Activated CD4-positive, alpha-beta T cell treated with anti-CD3 and anti-CD28 coated beads, Interleukin-2, amount 50 U/mL, for 1 hour (primary cell): Measurements from ENCODE around the gene MYO9B.

Source experiments
- DNase-seq: peaks from one replicate; pipeline ENCODE4 v3.0.0-alpha.2; 2020

Gene MYO9B

DNA sequence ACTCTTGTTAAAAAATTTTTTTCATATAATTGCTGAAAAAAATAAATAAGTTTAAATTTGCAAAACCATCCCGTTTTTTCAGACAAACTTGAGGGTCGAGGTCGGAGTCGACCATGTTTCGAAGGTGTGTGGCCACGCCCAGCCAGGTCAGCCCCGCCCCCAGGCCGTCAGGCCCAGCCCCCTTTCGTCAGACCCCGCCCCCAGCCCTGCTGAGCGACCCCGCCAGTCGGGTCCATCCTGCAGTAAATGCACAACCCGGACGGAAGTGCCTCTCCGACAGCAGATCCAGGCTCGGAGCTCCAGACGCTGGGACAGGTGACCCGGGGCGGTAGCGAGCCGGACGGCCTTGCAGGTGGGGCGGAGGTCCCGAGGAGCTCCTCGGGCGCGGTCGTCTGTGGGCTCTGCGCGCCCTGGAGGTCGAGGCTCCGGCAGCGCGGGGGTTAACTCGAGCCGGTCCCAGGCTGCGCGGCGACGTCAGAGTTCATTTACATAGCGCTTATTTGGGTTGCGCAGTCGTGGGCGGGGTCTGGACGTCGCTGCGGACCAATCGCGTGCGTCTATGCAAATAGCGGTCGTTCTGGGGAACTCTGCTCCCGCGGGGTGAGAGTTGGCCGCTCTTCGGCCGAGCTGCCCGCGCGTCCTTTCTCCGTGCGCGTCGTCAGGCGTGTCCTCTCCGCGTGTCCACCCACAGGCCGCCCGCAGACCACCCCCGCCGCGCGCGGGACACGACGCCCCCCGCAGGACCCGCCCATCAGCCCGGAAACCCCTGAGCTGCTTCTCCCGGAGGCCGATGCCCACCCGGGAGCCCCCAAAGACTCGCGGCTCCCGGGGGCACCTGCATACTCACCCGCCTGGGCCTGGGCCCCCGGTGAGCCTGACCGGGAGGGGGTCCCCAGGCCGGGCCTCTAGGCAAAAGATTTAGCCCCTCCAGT, 150.7 kb downstream of the MYO9B start, which contains the start of gene OCEL1:
Gene OCEL1 (plus strand): TSS at position 225 of the 932 bp plus-strand sequence. CDS start 22 bp downstream, at position 247.
- peak; percentile 97 for DNase-seq

DNA sequence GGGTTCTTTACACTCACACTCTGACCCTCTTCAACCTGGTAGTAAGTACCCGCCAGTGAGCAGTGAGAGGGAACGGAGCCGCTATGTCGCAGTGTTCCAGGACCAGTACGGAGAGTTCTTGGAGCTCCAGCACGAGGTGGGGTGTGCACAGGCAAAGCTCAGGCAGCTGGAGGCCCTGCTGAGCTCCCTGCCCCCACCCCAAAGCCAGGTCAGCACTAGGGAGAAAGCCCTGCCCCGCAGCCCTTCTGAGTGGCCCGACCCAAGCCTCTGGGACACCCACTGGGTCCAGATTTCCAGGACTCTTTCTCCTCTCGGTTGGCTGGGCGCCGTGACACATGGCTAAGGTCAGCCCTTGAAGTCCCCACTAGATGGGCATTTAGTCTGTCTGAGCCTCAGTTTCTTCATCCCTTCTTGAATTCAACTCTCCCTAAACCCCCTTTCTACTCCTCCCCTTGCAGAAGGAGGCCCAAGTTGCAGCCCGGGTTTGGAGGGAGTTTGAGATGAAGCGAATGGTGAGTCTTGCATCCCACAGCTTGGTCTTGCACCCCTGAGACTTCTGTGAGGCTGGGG, 152.3 kb downstream of the MYO9B start:
- no peak for DNase-seq

DNA sequence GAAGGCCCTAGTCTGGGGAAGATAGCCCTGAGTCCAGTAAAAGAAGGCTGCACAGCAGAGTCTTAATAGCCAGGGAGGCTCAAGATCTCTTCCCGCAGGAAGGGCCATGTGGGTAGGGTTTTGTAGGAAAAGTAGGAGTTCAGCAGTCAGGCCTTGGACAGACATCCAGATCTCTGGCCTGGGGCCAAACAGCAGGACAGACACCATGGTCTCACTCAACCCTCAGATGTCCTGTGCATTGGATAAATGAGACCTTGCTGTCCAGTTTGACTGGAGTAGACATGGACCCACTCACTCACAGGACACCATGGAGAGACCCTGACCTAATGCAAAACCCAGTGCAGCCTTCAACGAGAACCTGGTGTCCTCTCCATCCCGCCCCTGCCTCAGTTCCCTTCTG, 154.3 kb downstream of the MYO9B start:
- DNase-seq: no peak

DNA sequence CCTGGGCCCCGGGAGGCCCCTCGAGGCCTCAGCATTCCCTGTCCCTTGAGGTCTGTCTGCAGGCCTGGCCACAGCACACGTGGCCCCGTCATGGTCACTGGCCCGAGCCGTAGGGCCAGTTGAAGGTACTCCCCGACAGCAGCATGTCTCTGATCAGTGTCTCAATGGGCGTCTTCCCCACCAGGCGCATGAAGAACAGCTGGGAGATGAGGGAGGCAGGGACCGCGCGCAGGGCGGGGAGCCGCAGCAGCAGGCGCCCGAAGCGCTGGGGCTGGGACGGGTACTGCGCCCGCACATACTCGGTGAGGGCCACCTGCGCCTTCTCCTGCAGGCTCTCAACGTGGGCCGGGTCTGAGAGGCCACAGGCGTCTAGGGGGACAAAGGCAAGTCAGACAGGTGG, 156.7 kb downstream of the MYO9B start:
- no peak for DNase-seq

DNA sequence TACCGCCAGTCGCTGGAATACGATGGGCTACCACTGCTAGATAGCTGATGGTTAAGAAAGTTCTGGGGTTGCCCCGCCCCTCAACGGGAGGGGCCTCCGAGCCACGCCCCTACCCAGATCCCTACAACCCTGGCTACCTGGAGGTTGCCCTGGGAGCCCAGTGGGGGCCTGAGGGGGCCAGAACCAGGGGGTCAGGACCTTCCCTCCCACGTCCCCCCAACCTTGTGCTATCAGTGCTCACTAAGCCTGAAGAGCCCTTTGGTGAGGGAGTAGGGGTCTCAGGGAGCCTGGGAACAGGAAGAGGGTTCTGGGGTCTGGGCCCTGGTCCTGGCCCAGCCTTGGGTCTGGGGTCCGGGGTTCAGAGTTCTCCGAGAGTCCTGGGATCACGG, 159.3 kb downstream of the MYO9B start:
- DNase-seq: peak; percentile 54

DNA sequence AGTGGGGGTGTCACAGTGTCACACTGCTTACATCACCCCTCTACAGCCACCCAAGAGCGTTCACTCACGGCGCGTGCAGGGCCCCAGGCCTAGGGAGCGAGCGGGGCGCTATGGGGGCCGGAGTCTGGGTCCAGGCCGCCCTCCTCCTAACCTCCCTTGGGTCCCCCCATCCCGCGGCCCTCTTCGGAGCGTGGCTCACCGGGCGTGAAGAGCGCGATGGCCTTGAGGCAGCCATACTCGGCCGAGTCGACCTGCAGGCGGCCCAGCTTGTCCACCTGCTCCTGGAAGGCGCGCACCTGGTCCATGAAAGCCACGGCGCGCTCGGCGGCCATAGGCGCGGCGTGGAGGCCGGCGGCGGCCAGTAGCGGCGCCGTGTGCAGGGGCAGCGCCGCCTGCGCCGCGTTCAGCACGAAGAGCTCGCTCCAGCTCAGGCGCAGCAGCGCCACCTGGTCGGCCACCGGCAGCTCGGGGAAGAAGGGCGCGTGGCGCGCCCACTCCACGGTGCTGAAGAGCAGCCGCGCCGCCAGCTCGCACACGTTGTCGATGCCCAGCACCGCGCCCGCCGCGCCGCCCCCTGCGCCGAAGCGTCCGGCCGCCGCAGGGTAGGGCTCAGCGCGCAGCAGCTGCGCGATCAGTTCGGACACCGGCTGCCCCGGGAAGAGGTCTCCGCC, 159.9 kb downstream of the MYO9B start:
- DNase-seq: peak; percentile 75

DNA sequence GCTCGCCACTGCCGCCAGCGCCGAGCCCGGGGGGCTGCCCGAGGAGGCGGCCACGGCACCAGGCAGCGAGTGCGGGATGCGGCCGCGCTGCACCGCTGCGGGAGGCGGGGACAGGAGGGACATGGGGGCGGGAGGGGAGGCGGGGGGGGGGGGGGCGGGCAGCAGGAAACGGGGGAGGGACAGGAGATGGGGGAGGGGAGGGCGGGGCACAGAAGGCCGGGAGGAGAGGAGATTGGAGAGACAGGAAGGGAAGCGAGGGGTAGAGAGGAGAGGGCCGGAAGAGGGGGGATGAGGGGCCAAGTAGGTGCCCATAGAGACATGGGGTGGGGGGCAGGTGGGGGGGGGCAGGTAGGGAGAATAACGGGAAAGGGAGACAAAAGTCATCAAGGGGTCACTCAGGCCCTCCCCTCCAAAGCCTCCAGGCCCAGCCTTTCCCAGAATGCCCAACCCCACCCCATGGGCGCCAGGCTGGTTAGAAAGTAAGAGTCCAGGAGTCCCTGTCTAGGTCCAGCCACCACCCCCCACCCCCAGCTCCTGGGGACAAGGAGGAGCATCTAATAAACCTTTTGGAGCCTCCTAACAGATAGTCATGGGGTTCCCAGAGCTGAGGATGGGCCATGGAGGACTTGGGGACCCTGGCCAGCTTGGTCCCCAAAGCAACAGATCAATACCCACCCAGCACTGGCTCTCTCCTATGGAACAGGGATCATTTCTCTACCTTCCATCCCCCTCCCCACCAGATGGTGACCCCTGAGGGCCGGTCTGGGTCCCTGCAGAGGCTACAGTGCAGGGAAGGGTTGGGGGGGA, 160.6 kb downstream of the MYO9B start:
- DNase-seq: no peak

DNA sequence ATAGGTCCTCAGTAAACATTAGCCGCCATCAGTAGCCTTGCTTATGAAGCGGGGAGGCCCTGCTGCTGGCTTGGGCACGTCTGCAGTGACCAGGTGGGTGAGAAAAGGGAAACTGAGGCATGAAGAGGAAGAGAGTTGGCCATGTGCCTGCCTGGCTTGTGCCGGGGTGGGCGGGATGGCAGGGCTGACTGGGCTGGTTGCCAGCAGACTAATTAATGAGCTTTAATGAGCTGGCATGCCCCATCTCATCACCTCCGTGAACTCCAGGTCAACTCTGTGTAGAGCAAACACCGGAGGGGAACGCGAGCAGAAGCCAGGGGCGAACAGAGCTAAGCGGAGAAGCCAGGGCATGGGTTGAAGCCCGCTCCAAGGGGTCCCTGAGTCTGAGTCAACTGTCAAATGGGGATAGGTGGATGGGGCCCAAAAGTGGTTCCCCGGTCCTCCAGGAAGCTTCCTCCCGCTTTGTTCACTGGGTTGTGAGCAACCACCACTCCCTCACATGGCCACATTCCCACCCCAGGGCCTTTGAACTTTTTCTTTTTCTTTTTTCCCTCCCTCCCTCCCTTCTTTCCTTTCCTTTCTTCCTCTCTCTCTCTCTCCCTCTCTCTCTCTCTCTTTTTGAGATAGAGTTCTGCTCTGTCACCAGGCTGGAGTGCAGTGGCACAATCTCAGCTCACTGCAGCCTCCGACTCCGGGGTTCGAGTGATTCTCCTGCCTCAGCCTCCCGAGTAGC, 161.4 kb downstream of the MYO9B start:
- DNase-seq: no peak

DNA sequence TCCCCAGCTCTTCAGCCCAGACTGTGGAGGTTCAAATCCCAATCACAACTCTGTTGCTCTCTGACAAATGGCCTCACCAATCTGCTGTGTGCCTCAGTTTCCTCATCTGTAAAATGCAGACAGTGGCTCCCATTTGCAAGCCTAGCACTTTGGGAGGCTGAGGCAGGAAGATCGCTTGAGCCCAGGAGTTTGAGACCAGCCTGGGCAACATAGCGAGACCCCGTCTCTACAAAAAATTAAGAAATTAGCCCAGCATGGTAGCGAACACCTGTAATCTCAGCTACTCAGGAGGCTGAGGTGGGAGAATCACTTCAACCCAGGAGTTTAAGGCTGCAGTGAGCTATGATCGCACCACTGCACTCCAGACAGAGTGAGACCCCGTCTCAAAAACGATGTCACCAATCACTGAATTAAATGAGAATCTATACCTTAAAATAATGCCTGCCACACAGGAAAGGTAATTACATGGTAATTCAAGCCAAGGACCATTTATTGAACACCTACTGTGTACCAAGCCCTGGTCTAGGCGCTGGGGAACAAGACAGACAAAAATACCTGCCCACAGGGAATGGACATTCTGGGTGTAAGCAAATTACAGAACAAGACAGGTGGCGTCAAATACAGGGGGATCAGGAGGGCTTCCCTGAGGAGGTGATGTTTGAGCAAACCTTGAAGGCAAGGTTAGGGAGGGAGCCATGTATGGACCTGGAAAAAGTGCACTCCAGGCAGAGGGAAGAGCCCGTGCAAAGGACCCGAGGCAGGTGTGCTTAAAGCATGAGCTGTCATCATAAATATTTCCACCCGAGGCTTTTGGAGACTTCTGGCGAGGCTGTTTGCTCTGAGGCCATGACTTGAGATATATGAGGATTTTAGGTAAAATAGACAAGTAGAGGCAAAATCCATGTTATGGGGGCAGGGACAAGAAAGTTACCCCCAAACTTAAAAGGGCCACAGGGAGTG, 162.4 kb downstream of the MYO9B start:
- DNase-seq: no peak

DNA sequence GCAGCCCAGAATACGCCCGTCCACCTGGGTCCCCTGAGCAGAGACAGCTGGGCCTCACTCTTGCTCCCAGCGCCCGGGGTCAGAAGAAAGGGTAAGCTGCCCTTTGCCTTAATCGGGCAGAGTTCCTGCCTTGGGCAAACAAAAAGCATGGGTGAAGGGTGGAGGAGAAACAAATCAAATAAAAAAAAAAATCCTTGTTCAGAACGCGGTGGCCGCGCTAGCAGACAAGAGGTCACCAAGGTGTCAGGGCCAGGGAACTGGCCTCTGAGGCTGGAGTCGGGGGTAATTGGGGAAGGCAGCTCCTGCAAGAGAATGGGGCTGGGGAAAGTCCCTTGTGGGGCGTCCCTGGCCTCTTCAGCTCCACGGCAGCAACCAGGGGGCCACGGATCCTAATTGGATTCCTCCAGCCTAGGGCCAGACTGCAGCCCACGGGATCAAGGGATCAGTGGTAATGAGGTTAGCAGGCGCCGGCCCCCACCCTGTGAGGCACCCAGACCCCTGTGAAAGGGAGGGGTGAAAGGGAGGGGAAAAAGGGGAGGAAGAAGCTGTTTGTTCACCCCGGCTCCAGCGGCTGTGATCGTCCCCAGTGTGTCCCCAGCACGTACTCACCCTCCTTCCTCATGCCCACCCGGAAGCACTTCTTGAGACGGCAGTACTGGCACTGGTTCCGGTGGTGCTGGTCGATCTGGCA, 164.6 kb downstream of the MYO9B start:
- DNase-seq: no peak

DNA sequence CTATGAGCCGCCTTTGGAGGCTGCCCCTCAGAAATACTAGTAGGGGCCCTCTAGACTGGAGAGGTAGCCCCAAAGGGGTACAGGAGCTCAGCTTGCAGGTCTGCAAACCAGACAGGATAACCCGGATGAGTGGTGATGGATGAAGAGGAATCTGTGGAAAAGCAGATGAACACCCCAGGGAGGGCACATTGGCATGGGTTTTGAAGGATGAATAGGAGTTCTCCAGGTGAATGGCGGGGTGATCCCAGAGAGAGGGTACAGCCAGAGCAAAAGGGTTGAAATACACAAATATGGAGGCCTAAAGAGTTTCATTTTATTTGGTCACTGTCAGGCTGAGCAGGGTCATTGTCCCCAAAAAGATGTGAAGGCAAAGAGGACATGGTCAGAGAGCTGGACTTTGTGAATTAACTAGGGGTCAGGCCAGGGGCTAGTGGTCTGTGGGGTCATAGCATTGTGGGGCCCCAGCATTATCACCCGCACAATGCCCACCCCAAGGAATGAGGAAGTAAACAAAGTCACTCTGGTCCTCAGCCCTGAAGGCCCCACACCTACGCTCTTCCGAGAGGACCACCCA, 165.3 kb downstream of the MYO9B start:
- DNase-seq: no peak

DNA sequence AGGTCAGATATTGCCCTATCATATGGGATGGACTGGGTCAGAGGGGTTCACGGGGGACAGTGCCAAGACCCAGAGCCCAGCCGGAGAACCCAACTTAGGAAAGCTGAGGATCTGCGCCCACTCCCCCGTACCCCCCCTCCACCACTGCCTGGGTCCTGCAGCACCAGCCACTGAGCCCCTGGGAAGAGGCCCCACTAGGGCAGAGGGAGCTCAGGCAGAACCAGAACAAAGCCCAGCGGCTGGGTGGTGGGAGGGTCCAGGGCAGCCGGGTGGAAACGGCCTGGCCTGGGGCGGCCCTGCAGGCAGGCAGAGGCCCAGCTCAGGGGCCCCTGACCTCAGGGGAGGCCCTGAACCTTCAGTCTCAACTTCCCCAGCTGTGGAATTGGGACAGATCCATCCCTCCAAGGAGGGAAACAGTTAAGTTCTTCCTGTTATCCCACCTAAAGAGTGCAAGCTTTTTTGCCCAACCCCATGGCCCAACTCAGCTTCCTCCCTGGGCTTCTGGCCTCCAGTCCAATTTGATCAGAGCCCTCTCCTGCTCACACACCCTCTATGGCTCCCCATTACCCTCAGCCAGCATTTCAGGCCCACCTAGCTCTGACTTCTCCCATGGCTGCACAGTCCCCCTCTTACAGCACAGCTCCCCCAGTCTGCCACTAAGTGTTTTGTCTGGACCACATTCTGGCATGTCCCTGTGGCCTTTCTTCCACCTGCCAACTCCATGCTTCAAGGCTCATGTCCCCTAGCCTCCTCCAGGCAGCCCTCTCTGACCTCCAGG, 167.0 kb downstream of the MYO9B start:
- no peak for DNase-seq

DNA sequence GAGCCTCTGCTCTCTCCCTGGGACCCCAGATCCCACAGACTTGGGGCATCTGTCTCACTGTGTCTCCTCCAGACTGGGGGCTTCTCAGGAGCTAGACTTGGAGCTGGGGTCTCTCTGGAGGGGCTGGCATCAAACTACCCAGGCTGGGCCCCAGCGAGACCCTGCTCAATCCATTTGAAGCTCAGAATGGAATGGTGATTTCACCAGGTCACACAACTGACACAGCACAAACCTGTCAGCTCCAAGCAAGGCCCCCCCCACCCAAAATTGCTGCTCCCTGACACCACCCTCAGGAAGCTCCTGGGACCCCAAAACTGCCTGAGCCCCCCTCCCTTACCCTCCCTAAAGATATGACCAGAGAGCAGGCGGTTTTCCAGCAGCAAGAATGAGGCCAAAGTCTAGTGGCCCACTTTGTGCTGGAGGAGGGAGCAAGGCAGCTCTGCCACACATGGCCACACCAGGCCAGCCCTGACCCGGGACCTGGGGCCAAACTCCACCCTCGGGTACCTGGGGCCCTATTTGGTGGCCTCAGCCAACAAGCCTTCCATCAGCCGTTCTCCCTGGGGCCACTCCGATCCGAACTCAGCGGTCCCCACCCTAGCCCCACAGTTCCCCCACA, 167.7 kb downstream of the MYO9B start:
- DNase-seq: no peak

DNA sequence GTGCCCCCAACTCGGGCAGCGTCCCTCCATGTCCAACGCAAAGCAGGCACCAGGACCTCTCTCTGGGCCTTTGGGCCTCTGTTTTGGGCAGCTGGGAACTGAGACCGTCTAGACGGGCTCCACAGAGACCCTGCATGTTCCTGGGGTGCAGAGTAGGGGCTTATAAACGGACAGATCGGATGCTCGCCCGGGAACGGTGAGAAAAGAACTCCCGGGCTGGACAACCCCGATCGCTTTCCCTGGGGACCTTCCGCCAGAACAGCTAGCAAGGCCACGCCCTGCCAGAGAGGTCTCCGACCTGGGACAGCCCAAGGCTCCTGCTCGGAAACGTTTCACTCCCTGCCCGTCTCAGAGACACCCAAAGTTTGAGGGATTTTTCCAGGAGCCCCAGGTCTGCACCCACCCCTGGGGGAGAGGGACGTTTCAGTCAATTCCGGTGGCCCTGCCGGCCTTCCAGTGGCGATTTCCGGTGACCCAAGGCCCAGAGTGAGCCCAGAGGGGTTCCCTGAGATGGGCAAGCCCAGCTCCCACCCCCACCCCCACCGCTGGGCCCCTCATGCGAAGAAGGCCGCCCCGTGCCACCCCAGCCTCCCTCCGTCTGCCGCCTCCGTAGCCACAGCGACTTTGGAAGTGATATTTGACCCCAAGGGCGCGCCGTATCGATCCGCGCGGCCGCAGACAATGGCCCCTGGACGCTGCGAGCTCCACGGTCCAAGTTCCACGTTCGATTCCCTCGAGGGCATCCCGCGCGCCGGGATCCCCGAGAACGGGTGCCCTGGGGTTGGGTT, 168.4 kb downstream of the MYO9B start:
- no peak for DNase-seq

DNA sequence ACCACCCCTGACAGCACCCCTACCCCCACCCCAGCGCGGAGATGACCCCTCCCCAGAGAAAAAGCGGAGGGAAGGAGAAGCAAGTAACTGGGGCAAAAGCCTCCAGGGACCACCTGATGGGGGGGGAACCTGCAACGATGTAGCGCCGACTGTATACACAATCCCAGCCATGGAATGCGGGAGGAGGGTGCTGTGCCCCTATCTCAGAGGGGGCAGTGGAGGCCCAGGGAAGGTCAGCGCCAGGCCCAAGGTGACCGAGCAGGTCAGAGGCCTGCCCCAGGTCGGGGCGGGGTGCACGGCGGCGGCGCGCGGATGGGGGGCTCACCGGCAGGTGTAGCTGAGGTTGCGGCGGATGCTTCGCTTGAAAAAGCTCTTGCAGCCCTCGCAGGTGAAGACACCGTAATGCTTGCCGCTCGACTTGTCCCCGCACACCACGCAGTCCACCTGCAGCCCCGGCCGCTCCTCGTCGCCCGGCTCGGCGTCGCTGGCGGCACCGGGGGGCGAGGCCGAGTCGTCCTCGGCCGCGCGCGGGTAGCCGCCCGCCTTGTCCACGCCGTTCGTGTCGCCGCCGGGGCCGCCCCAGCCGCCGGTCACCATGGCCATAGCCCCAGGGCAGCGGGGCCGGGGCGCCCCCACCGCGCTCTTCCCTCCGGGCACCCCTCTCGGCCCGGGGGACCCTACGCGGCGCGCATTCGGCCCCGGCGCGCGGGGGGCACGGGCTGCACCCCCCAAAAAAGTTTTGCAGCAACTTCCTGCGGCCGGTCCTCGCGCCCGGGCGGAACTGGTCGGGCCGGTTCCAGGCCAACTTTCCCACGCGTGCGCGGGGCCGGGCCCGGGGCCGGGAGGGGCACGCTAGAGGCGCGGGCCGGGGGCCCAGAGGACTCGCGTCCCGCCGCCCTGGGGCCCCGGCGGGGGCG, 169.3 kb downstream of the MYO9B start:
- no peak for DNase-seq

DNA sequence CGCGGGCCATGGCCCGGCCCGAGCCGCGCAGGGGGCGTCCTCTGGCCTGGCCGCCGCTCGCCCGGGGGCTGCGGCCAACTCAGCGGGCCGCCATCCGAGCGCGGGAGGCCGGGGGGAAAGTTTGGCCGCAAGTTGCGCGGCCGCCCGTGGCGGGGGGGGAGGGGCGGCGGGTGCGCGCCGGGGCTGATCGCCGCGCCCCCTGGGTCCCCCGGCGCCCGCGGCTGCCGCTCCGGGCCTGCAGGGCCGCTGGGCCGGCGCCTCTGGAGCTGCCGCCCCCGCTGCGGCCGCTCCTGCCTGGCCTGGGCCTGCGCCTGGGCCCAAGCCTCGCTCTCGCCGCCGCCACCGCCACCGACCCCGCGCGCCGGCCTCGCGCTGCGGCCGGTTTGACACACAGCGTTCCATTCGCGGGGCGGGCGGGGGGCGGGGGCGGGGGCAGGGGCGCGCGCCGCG, 170.0 kb downstream of the MYO9B start, which contains the start of gene NR2F6:
Gene NR2F6 (minus strand): TSS at position 385 of the 450 bp plus-strand sequence. CDS start 699 bp downstream, outside the sequence.
- no peak for DNase-seq
